ENCODE data around the gene EDN2. TPM values are rescaled to one million over a fixed set of nuclear protein-coding genes. Genes with fewer than 3 reads are reported as not detected.
A peak's percentile ranks its signal among the peaks of the same experiment; 100 is the strongest.

Gene EDN2
- total RNA-seq, 1 experiment from 2014 or later, result 0.24 TPM

- no peak overlapping the region for H4K91ac ChIP-seq (ENCODE audit: insufficient read length, low read depth, low read length)
- H2BK120ac ChIP-seq (ENCODE audit: low read depth, low read length, poor library complexity, severe bottlenecking), result no peak overlapping the region
- H3K9me3 ChIP-seq (ENCODE audit: control insufficient read depth, low read depth, low read length), result no peaks in the 10 kb centered on the region
- H3K18ac ChIP-seq (ENCODE audit: insufficient read length, low read depth, low read length), result no peak overlapping the region
- no peak overlapping the region for H2BK20ac ChIP-seq (ENCODE audit: low read depth, low read length, poor library complexity, severe bottlenecking)
- peaks cover 4% of the 10 kb centered on the region; the same call in 1 of the 2 replicates for H3K4me1 ChIP-seq (ENCODE audit: insufficient read depth, low read length)
- no peak overlapping the region for H3K4me2 ChIP-seq (ENCODE audit: insufficient read depth, insufficient read length, low read length)
- peak overlapping the region; percentile 79 for H3K14ac ChIP-seq (ENCODE audit: insufficient read depth, low read length)
- no peaks in the 10 kb centered on the region for H3K27me3 ChIP-seq (ENCODE audit: insufficient read depth, low read length)
- Mint-ChIP-seq H3K4me1 (peaks cover 17 to 18% of the 10 kb centered on the region in 2 experiments), H3K27me3 (ENCODE audit: low read depth) (peaks cover 4% of the 10 kb centered on the region), H3K4me3 (no peak overlapping the region; a peak in 1 of 5 replicates), H3K9me3 (no peaks in the 10 kb centered on the region; a peak in 1 of 5 replicates), H3K27ac (0 out of 7 replicates have a peak overlapping the region, but pooled peaks of 1 of the 3 experiments have one; percentile 40), H3K36me3 (ENCODE audit: insufficient read depth in 1 of 3, low read depth in 3 of 3) (no peaks in the 10 kb centered on the region)
- no peak overlapping the region for H3K56ac ChIP-seq (ENCODE audit: insufficient read length, low read depth, low read length)
- TF ChIP-seq CTCF (conservative IDR thresholded peaks at IDR 0.05), result no peak
- H4K5ac ChIP-seq (ENCODE audit: insufficient read length, low read depth, low read length), result no peak overlapping the region
- no peaks in the 10 kb centered on the region for H3K23me2 ChIP-seq (ENCODE audit: insufficient read length, low read depth, low read length, poor library complexity, severe bottlenecking)
- no peak overlapping the region for H3K9ac ChIP-seq (ENCODE audit: extremely low read depth, insufficient read length, low read length)
- H2BK12ac ChIP-seq (ENCODE audit: insufficient read length, low read depth, low read length), result no peak overlapping the region
- H4K8ac ChIP-seq (replicated peaks; ENCODE audit: insufficient read length, low read depth, low read length), result peak overlapping the region; percentile 27
- no peak overlapping the region for H2AFZ ChIP-seq (ENCODE audit: low read length)
- H4K20me1 ChIP-seq (ENCODE audit: control insufficient read depth, insufficient read depth, insufficient read length), result no peaks in the 10 kb centered on the region
- no peak overlapping the region for H2BK5ac ChIP-seq (ENCODE audit: insufficient read length, low read length)
- H3K79me1 ChIP-seq (ENCODE audit: insufficient read depth, low read depth, low read length, poor library complexity, severe bottlenecking), result no peaks in the 10 kb centered on the region
- no peak overlapping the region for H3K27ac ChIP-seq (ENCODE audit: insufficient read length, low read depth, low read length)
- no peaks in the 10 kb centered on the region for H3K79me2 ChIP-seq (ENCODE audit: insufficient read depth, low read length)
- H3K4ac ChIP-seq (ENCODE audit: low read depth, low read length), result no peak overlapping the region
- no peak overlapping the region for H3K23ac ChIP-seq (ENCODE audit: insufficient read length, low read depth, low read length)
- no peak for DNase-seq
- no peak overlapping the region for H2AK5ac ChIP-seq (ENCODE audit: insufficient read length, low read length)
- no peak overlapping the region for H2BK15ac ChIP-seq (ENCODE audit: low read depth, low read length)
- no peak overlapping the region for H3T11ph ChIP-seq (ENCODE audit: low read length)
- WGBS (ENCODE audit: extremely low coverage, insufficient read length, low lambda C conversion rate), result no CpG with 5 or more reads among the region's 13 CpGs
Measured at GRCh38 chr1:41507110-41507720, 22.7 kb upstream of the EDN2 start.

All from H9 (cell line).